Measurements from ENCODE around the gene FHAD1.

GRCh38 chr1:15277447-15277838, 30.4 kb downstream of the FHAD1 start:
- TF ChIP-seq, protein P1, sequence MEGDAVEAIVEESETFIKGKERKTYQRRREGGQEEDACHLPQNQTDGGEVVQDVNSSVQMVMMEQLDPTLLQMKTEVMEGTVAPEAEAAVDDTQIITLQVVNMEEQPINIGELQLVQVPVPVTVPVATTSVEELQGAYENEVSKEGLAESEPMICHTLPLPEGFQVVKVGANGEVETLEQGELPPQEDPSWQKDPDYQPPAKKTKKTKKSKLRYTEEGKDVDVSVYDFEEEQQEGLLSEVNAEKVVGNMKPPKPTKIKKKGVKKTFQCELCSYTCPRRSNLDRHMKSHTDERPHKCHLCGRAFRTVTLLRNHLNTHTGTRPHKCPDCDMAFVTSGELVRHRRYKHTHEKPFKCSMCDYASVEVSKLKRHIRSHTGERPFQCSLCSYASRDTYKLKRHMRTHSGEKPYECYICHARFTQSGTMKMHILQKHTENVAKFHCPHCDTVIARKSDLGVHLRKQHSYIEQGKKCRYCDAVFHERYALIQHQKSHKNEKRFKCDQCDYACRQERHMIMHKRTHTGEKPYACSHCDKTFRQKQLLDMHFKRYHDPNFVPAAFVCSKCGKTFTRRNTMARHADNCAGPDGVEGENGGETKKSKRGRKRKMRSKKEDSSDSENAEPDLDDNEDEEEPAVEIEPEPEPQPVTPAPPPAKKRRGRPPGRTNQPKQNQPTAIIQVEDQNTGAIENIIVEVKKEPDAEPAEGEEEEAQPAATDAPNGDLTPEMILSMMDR (IDR thresholded peaks at IDR 0.05), result no peak
- no peak for TF ChIP-seq POLR2A (IDR thresholded peaks at IDR 0.05)

All from right lobe of liver (tissue), 4 donors.